Memory B cell (primary cell): ENCODE results near the gene TRAF2.

ENCODE experiments used
- ATAC-seq: fragments of 150-1000 bp; cut with Tn5 transposase; 2 replicates; pipeline ENCODE4 v1.10.0; 2021; ENCODE audit warnings: low read depth, mild to moderate bottlenecking, moderate library complexity
- DNase-seq, 2 donors: peaks; one replicate each; pipeline ENCODE4 v3.0.0; 2022; ENCODE audit warnings: low spot score in 2 of 2
- H3K27ac Mint-ChIP-seq: one replicate; pipeline ENCODE4 v1.8.0; 2022; ENCODE audit warnings: mild to moderate bottlenecking, moderate library complexity, mixed read lengths
- H3K27me3 Mint-ChIP-seq: one replicate; pipeline ENCODE4 v1.8.0; 2022; ENCODE audit warnings: mixed read lengths
- H3K36me3 Mint-ChIP-seq: one replicate; pipeline ENCODE4 v1.8.0; 2022; ENCODE audit warnings: mild to moderate bottlenecking, mixed read lengths
- H3K4me1 Mint-ChIP-seq: one replicate; pipeline ENCODE4 v1.8.0; 2022; ENCODE audit warnings: mixed read lengths
- H3K4me3 Mint-ChIP-seq: one replicate; pipeline ENCODE4 v1.8.0; 2022; ENCODE audit warnings: mild to moderate bottlenecking, moderate library complexity, mixed read lengths
- H3K9me3 Mint-ChIP-seq: one replicate; pipeline ENCODE4 v1.8.0; 2022; ENCODE audit warnings: mixed read lengths

The TRAF2 gene

GRCh38 chr9:136930014-136930413, 43.7 kb downstream of the TRAF2 start:
- DNase-seq (no peak), ATAC-seq (no peak)
- Mint-ChIP-seq H3K36me3 (peaks cover 3% of the 10 kb centered on the region), H3K9me3 (no peaks in the 10 kb centered on the region), H3K4me1 (peaks cover 3% of the 10 kb centered on the region), H3K27ac (no peak overlapping the region), H3K27me3 (no peaks in the 10 kb centered on the region), H3K4me3 (no peak overlapping the region)

GRCh38 chr9:136931611-136932130, 45.4 kb downstream of the TRAF2 start:
- no peak for DNase-seq
- H3K4me3 Mint-ChIP-seq = no peak overlapping the region
- H3K27ac Mint-ChIP-seq = peak overlapping the region; percentile 49
- peaks cover 3% of the 10 kb centered on the region for H3K4me1 Mint-ChIP-seq
- peaks cover 2% of the 10 kb centered on the region for H3K36me3 Mint-ChIP-seq
- no peaks in the 10 kb centered on the region for H3K27me3 Mint-ChIP-seq
- no peak for ATAC-seq
- no peaks in the 10 kb centered on the region for H3K9me3 Mint-ChIP-seq

GRCh38 chr9:136934277-136934676, 48.0 kb downstream of the TRAF2 start:
- no peaks in the 10 kb centered on the region for H3K27me3 Mint-ChIP-seq
- H3K27ac Mint-ChIP-seq = no peak overlapping the region
- no peaks in the 10 kb centered on the region for H3K9me3 Mint-ChIP-seq
- peaks cover 3% of the 10 kb centered on the region for H3K36me3 Mint-ChIP-seq
- no peak for ATAC-seq
- no peak for DNase-seq
- no peaks in the 10 kb centered on the region for H3K4me1 Mint-ChIP-seq
- no peak overlapping the region for H3K4me3 Mint-ChIP-seq

- no peak for DNase-seq
- H3K4me3 Mint-ChIP-seq = no peak overlapping the region
- no peak for ATAC-seq
- H3K27ac Mint-ChIP-seq = no peak overlapping the region
- peaks cover 6% of the 10 kb centered on the region for H3K36me3 Mint-ChIP-seq
- H3K27me3 Mint-ChIP-seq = no peaks in the 10 kb centered on the region
- H3K4me1 Mint-ChIP-seq = no peaks in the 10 kb centered on the region
- no peaks in the 10 kb centered on the region for H3K9me3 Mint-ChIP-seq
These were observed 49.3 kb downstream of the TRAF2 start for GRCh38 chr9:136935651-136936050.

GRCh38 chr9:136936645-136937170, 50.4 kb downstream of the TRAF2 start:
- Mint-ChIP-seq H3K4me3 (no peak overlapping the region), H3K27me3 (no peaks in the 10 kb centered on the region), H3K4me1 (no peaks in the 10 kb centered on the region), H3K9me3 (no peaks in the 10 kb centered on the region), H3K36me3 (peaks cover 9% of the 10 kb centered on the region), H3K27ac (no peak overlapping the region)
- ATAC-seq = no peak
- no peak for DNase-seq

GRCh38 chr9:136937186-136938001, 51.1 kb downstream of the TRAF2 start:
- H3K9me3 Mint-ChIP-seq = no peaks in the 10 kb centered on the region
- peaks cover 13% of the 10 kb centered on the region for H3K36me3 Mint-ChIP-seq
- H3K27ac Mint-ChIP-seq = no peak overlapping the region
- ATAC-seq = no peak
- H3K4me3 Mint-ChIP-seq = no peak overlapping the region
- H3K27me3 Mint-ChIP-seq = no peaks in the 10 kb centered on the region
- no peaks in the 10 kb centered on the region for H3K4me1 Mint-ChIP-seq
- no peak for DNase-seq

- no peak for ATAC-seq
- Mint-ChIP-seq H3K27ac (no peak overlapping the region), H3K36me3 (peaks cover 14% of the 10 kb centered on the region), H3K4me1 (no peaks in the 10 kb centered on the region), H3K9me3 (no peaks in the 10 kb centered on the region), H3K27me3 (no peaks in the 10 kb centered on the region), H3K4me3 (no peak overlapping the region)
- no peak for DNase-seq
These were observed 53.2 kb downstream of the TRAF2 start for GRCh38 chr9:136939431-136939995.

- Mint-ChIP-seq H3K9me3 (no peaks in the 10 kb centered on the region), H3K4me3 (no peak overlapping the region), H3K27me3 (no peaks in the 10 kb centered on the region), H3K36me3 (peaks cover 14% of the 10 kb centered on the region), H3K4me1 (peaks cover 2% of the 10 kb centered on the region), H3K27ac (no peak overlapping the region)
- ATAC-seq = no peak
- no peak for DNase-seq
These were observed 53.7 kb downstream of the TRAF2 start for GRCh38 chr9:136939996-136940525.

GRCh38 chr9:136940526-136941230, 54.4 kb downstream of the TRAF2 start:
- no peak for ATAC-seq
- no peak overlapping the region for H3K27ac Mint-ChIP-seq
- DNase-seq = no peak
- H3K4me1 Mint-ChIP-seq = peaks cover 2% of the 10 kb centered on the region
- no peaks in the 10 kb centered on the region for H3K27me3 Mint-ChIP-seq
- no peaks in the 10 kb centered on the region for H3K9me3 Mint-ChIP-seq
- no peak overlapping the region for H3K4me3 Mint-ChIP-seq
- H3K36me3 Mint-ChIP-seq = peaks cover 14% of the 10 kb centered on the region

GRCh38 chr9:136941231-136942111, 55.2 kb downstream of the TRAF2 start:
- H3K4me3 Mint-ChIP-seq = no peak overlapping the region
- peaks cover 14% of the 10 kb centered on the region for H3K36me3 Mint-ChIP-seq
- H3K9me3 Mint-ChIP-seq = no peaks in the 10 kb centered on the region
- H3K27ac Mint-ChIP-seq = no peak overlapping the region
- H3K4me1 Mint-ChIP-seq = peaks cover 2% of the 10 kb centered on the region
- no peaks in the 10 kb centered on the region for H3K27me3 Mint-ChIP-seq
- ATAC-seq (no peak), DNase-seq (no peak)

GRCh38 chr9:136942112-136942880, 56.0 kb downstream of the TRAF2 start:
- DNase-seq = no peak
- H3K4me3 Mint-ChIP-seq = peak overlapping the region; percentile 53

GRCh38 chr9:136942881-136943230, 56.5 kb downstream of the TRAF2 start:
- peak overlapping the region; percentile 53 for H3K4me3 Mint-ChIP-seq
- H3K27me3 Mint-ChIP-seq = no peaks in the 10 kb centered on the region
- ATAC-seq (no peak), DNase-seq (no peak)
- H3K36me3 Mint-ChIP-seq = peaks cover 14% of the 10 kb centered on the region
- H3K9me3 Mint-ChIP-seq = no peaks in the 10 kb centered on the region
- no peak overlapping the region for H3K27ac Mint-ChIP-seq
- H3K4me1 Mint-ChIP-seq = peaks cover 2% of the 10 kb centered on the region

More at GRCh38 chr9:136942112-136942880, 56.0 kb downstream of the TRAF2 start:
- Mint-ChIP-seq H3K4me1 (peaks cover 2% of the 10 kb centered on the region), H3K27me3 (no peaks in the 10 kb centered on the region), H3K27ac (no peak overlapping the region), H3K36me3 (peaks cover 14% of the 10 kb centered on the region), H3K9me3 (no peaks in the 10 kb centered on the region)
- ATAC-seq = no peak
